ELR (cell line): ENCODE measurements around the gene NAIF1.
"Not testable (repeated sequence)": the region's sequence is repeated elsewhere in the genome, so short reads cannot be mapped to it uniquely, and the experiment has no call there.

Experiments used
- DNase-seq: peaks from one replicate; pipeline ENCODE4 v3.0.0-alpha.2; 2015; ENCODE audit warnings: low read depth

Gene NAIF1

DNA sequence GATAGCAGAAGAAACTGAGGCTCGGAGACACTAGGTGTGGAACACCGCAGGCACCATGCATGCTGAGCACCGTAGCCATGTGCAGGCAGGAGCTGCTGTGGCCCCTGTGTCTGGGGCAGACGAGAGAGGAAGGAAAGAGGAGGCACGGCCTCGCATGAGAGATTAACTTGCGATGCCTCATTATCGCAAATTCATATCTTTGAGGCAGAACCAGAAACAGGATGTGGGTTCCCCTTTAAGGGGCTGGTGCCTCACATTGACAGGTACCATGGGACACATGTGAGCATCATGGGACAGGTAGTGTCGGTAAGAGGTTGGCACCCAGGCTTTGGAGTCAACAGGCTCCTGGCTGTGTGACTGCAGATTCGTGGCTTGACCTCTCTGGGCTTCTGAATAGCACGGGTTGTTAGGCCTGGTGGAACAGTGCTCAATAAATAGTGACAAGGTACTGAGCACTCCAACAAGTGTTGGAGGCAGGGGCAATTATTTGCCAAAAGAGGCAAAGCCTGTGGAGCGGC, 40.8 kb downstream of the NAIF1 start:
- no peak for DNase-seq

DNA sequence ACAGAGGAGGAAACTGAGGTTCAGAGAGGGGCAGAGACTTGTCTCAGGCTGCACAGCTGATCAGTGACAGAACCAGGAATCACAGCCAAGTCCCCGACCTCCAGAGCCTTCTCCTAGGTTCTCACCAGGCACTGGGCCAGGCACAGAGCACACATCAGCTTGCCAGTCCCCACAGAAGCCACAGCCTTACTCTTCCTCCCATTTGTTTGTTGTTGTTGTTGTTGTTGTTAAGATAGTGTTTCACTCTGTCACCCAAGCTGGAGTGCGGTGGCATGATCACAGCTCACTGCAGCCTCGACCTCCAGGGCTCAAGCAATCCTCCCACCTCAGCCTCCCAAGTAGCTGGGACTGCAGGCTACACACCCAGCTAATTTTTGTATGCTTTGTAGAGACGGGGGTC, 41.4 kb downstream of the NAIF1 start:
- DNase-seq: no peak

GRCh38 chr9:128024761-128025308, 42.3 kb downstream of the NAIF1 start:
- DNase-seq: no peak

- DNase-seq: not testable (repeated sequence)
Measured at GRCh38 chr9:128023671-128024070, 43.4 kb downstream of the NAIF1 start.

GRCh38 chr9:128022886-128023285, 44.2 kb downstream of the NAIF1 start:
- no peak for DNase-seq

GRCh38 chr9:128021098-128021497, 46.0 kb downstream of the NAIF1 start:
- DNase-seq: no peak

GRCh38 chr9:128020692-128021091, 46.4 kb downstream of the NAIF1 start:
- DNase-seq: no peak

GRCh38 chr9:128015696-128016095, 51.4 kb downstream of the NAIF1 start:
- no peak for DNase-seq
